Endothelial cell of umbilical vein (primary cell): ENCODE measurements around the gene BCAS3.
"Not testable (repeated sequence)": the region's sequence is repeated elsewhere in the genome, so short reads cannot be mapped to it uniquely, and the experiment has no call there.

ENCODE experiments used
- CTCF ChIP-seq, 2 donors: IDR thresholded peaks; 1 replicate in 1 of 2; 2 replicates in 1 of 2; pipeline ENCODE4 v1.5.1; 2011; ENCODE audit warnings: low read length in 2 of 2, mild to moderate bottlenecking in 2 of 2, moderate library complexity in 2 of 2, control low read depth in 1 of 2, inconsistent platforms in 1 of 2, low read depth in 1 of 2; ENCODE audit not compliant: insufficient read depth in 1 of 2; ENCODE audit errors: extremely low read depth in 1 of 2
- POLR2A ChIP-seq: IDR thresholded peaks from 2 replicates; pipeline ENCODE4 v1.6.1; 2012; ENCODE audit warnings: low read depth, mild to moderate bottlenecking, control low read depth, low read length

GRCh38 chr17:61042348-61042747 is 364.7 kb downstream of the BCAS3 start:
- not testable (repeated sequence) for TF ChIP-seq POLR2A; CTCF (IDR thresholded peaks at IDR 0.05; ENCODE audit: extremely low read depth in 1 of 2, insufficient read depth in 1 of 2, low read depth in 1 of 2, low read length in 2 of 2)
